Stomach (tissue), 19 donors: ENCODE results near the gene KRTAP4-12. TPM values are rescaled to one million over a fixed set of nuclear protein-coding genes. Genes with fewer than 3 reads are reported as not detected.
"Not testable (repeated sequence)": the region's sequence is repeated elsewhere in the genome, so short reads cannot be mapped to it uniquely, and the experiment has no call there.

Experiments
- DNase-seq, 2 donors: peaks; one replicate each; pipeline versions ENCODE4 v3.0.0 to v3.0.0-alpha.2; 2013 to 2019
- H3K27ac ChIP-seq, 5 donors: fragments of 200-600 bp in 4 of 5; sonication (generic) in 4 of 5; one replicate each; pipeline ENCODE4 v1.5.1; 2013 to 2019; ENCODE audit warnings: mild to moderate bottlenecking in 1 of 5, moderate library complexity in 1 of 5
- H3K27me3 ChIP-seq, 3 donors: fragments of 200-600 bp; sonication (generic); one replicate each; pipeline ENCODE4 v1.5.1; 2017 to 2019; ENCODE audit warnings: mixed run types in 1 of 3
- H3K36me3 ChIP-seq, 4 donors: fragments of 200-600 bp; sonication (generic); 1 replicate in 3 of 4; 2 replicates in 1 of 4; pipeline ENCODE4 v1.5.1; 2016 to 2019
- H3K4me1 ChIP-seq, 4 donors: fragments of 200-600 bp; sonication (generic); one replicate each; pipeline ENCODE4 v1.5.1; 2016 to 2019
- H3K4me3 ChIP-seq, 4 donors: fragments of 200-600 bp; sonication (generic) in 3 of 4; one replicate each; pipeline ENCODE4 v1.5.1; 2016 to 2019; ENCODE audit warnings: mild to moderate bottlenecking in 1 of 4
- H3K9me3 ChIP-seq, 4 donors: fragments of 200-600 bp; sonication (generic); one replicate each; pipeline ENCODE4 v1.5.1; 2016 to 2019
- CTCF ChIP-seq, 7 experiments: fragments of 450-650 bp in 4 of 7; fragments of 200-600 bp in 3 of 7; sonication (generic) in 3 of 7; IDR thresholded peaks; one replicate each; pipeline ENCODE4 v1.5.1; 2016 to 2019; ENCODE audit warnings: antibody characterized with exemption in 7 of 7, control low read depth in 2 of 7, mild to moderate bottlenecking in 1 of 7
- EP300 ChIP-seq: sonication (generic); formaldehyde crosslinking; IDR thresholded peaks from one replicate; pipeline ENCODE4 v1.6.1; 2017; ENCODE audit warnings: antibody characterized with exemption
- POLR2A ChIP-seq, 4 donors: fragments of 450-650 bp; IDR thresholded peaks; one replicate each; pipeline ENCODE4 v1.6.1; 2016; ENCODE audit warnings: antibody characterized with exemption in 4 of 4, control low read depth in 2 of 4, mild to moderate bottlenecking in 1 of 4, moderate library complexity in 1 of 4
- POLR2AphosphoS5 ChIP-seq, 3 donors: sonication (generic); formaldehyde crosslinking; IDR thresholded peaks; one replicate each; pipeline ENCODE4 v1.6.1; 2016; ENCODE audit warnings: antibody characterized with exemption in 3 of 3
- WGBS, 5 donors: extraction: QIAGEN DNeasy Blood & Tissue Kit in 3 of 5; methylation state at CpG; one replicate each; pipeline versions ENCODE4 v1.1.5 to v1.1.7; 2013 to 2018; 5-methylcytosine and 5-hydroxymethylcytosine counted together
- intact Hi-C: fragments of 100-400 bp; cut with DNase I; formaldehyde crosslinking; loops from one replicate; pipeline ENCODE4 v1.15.1; 2023; ENCODE audit warnings: low total_unique reads
- long read RNA-seq, 10 donors: transcript quantifications; one replicate each; lab custom pipeline, GENCODE V29; 2026
- polyA plus RNA-seq, 3 donors: library from polyadenylated mRNA; stranded (reverse); fragments of 200-250 nt; gene quantifications; one replicate each; pipeline ENCODE4 v1.2.3, GENCODE V29; 2013
- total RNA-seq, 5 donors: library from RNA; depleted of rRNA; stranded (reverse); fragments of >200 nt; gene quantifications; one replicate each; pipeline versions ENCODE4 v1.1.0 to v1.2.3, GENCODE V29; 2014 to 2016
- donor health status: healthy with polysubstance abuse.
- donor health status: Bipolar disorder and iron deficiency.
- donor health status: healthy.

KRTAP4-12 gene
- not detected for total RNA-seq
- polyA plus RNA-seq, result not detected
- long read RNA-seq, donor 1, result 0 reads
- long read RNA-seq, donor 2, result 0 reads
- long read RNA-seq, donor 3, result 0 reads
- long read RNA-seq, donor 4, result 0 reads
- long read RNA-seq, donor 5, result 0 reads
- long read RNA-seq, donor 6, result 0 reads
- long read RNA-seq, donor 7, result 0 reads
- long read RNA-seq, donor 8, result 0 reads
- long read RNA-seq, donor 9, result 0 reads
- long read RNA-seq, donor 10, result 0 reads

GRCh38 chr17:41123991-41124371 lies at the start of gene KRTAP4-12:
KRTAP4-12 (minus strand) TSS chr17:41124182; CDS start chr17:41124122, 60 bp downstream.
- H3K9me3 ChIP-seq, H3K4me3 ChIP-seq, DNase-seq, H3K27me3 ChIP-seq, H3K36me3 ChIP-seq, intact Hi-C loops, H3K4me1 ChIP-seq, H3K27ac ChIP-seq: not testable (repeated sequence)
- WGBS, 5 donors, result 56 to 88% (median 75%) methylated on average over 2 to 3 of the region's 3 CpGs

GRCh38 chr17:41171886-41172285 lies 47.9 kb upstream of the KRTAP4-12 start:
- intact Hi-C loops, result no loop called here
- H3K27me3 ChIP-seq, result peaks cover 0 to 6% (median 0%) of the 10 kb centered on the region in 3 donors
- no peak for DNase-seq
- no peaks in the 10 kb centered on the region for H3K36me3 ChIP-seq
- no peaks in the 10 kb centered on the region for H3K4me1 ChIP-seq
- no peaks in the 10 kb centered on the region for H3K9me3 ChIP-seq
- WGBS, 5 donors, result 70 to 79% (median 78%) methylated on average over 2 of the region's 2 CpGs
- H3K27ac ChIP-seq, result no peak overlapping the region
- TF ChIP-seq CTCF (IDR thresholded peaks at IDR 0.05) (no peak), EP300 (no peak), POLR2A (IDR thresholded peaks at IDR 0.05) (no peak), POLR2AphosphoS5 (IDR thresholded peaks at IDR 0.05) (no peak)
- H3K4me3 ChIP-seq, result no peak overlapping the region

GRCh38 chr17:41168121-41168520 lies 44.1 kb upstream of the KRTAP4-12 start, which contains the start of gene KRTAP4-3:
KRTAP4-3 (minus strand) TSS chr17:41168221; CDS start chr17:41168172, 49 bp downstream.
- H3K9me3 ChIP-seq, result no peaks in the 10 kb centered on the region
- intact Hi-C loops, result no loop called here
- no peak for DNase-seq
- WGBS, 5 donors, result 60 to 78% (median 74%) methylated on average over 1 of the region's 1 CpG
- no peak within 1 kb of the TSS for H3K4me3 ChIP-seq
- no peaks in the 10 kb centered on the region for H3K4me1 ChIP-seq
- no peaks in the 10 kb centered on the region for H3K36me3 ChIP-seq
- TF ChIP-seq POLR2A (IDR thresholded peaks at IDR 0.05) (no peak), CTCF (IDR thresholded peaks at IDR 0.05) (no peak), EP300 (no peak)
- peaks cover 0 to 4% (median 0%) of the 10 kb centered on the region in 3 donors for H3K27me3 ChIP-seq
- H3K27ac ChIP-seq, result no peak within 1 kb of the TSS

GRCh38 chr17:41167561-41167960 lies 43.6 kb upstream of the KRTAP4-12 start:
- no peaks in the 10 kb centered on the region for H3K36me3 ChIP-seq
- intact Hi-C loops, result no loop called here
- DNase-seq, result no peak
- no peak overlapping the region for H3K4me3 ChIP-seq
- H3K9me3 ChIP-seq, result no peaks in the 10 kb centered on the region
- TF ChIP-seq EP300, result no peak
- no peak for TF ChIP-seq POLR2A (IDR thresholded peaks at IDR 0.05)
- WGBS, 5 donors, result 74 to 91% (median 83%) methylated on average over 2 to 7 of the region's 7 CpGs
- H3K27me3 ChIP-seq, result peaks cover 0 to 4% (median 0%) of the 10 kb centered on the region in 3 donors
- H3K4me1 ChIP-seq, result no peaks in the 10 kb centered on the region
- H3K27ac ChIP-seq, result no peak overlapping the region

GRCh38 chr17:41163828-41164227 lies 39.8 kb upstream of the KRTAP4-12 start:
- 52 to 70% (median 59%) methylated on average over 7 of the region's 7 CpGs for WGBS, 5 donors
- H3K4me1 ChIP-seq, result no peaks in the 10 kb centered on the region
- intact Hi-C loops, result no loop called here
- TF ChIP-seq CTCF (IDR thresholded peaks at IDR 0.05), result no peak
- no peak for TF ChIP-seq POLR2A (IDR thresholded peaks at IDR 0.05)
- no peak for TF ChIP-seq EP300
- TF ChIP-seq POLR2AphosphoS5 (IDR thresholded peaks at IDR 0.05), result no peak
- peaks cover 0 to 10% (median 4%) of the 10 kb centered on the region in 3 donors for H3K27me3 ChIP-seq
- no peak for DNase-seq
- H3K36me3 ChIP-seq, result no peaks in the 10 kb centered on the region
- H3K27ac ChIP-seq, result no peak overlapping the region
- no peak overlapping the region for H3K4me3 ChIP-seq
- no peaks in the 10 kb centered on the region for H3K9me3 ChIP-seq
